NCI-H345 (cell line): ENCODE measurements around the gene DNAJC22.
"Not testable (repeated sequence)": the region's sequence is repeated elsewhere in the genome, so short reads cannot be mapped to it uniquely, and the experiment has no call there.

Experiments used
- DNase-seq: peaks from one replicate; lab custom pipeline; 2025; lab: John Stamatoyannopoulos, UW

Gene DNAJC22

DNA sequence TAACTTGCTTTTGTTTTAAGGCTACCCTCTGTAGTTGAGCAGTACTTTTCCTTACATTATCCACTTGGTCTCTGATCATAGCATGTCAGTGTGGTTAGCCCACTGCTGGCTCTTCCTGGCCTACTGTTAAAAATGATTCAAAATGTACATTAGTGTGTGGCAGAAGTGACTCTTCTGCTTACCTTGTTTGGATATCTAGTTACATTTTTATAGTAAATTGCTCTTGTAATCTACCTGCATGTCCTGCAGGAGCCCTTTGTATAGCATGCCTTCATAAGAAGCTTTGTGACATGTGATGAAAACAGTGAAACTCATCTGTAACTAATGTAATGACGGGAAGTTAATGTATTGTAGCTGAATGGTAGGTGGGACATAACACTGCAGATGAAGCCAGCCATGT is 28.7 kb downstream of the DNAJC22 start:
- no peak for DNase-seq

DNA sequence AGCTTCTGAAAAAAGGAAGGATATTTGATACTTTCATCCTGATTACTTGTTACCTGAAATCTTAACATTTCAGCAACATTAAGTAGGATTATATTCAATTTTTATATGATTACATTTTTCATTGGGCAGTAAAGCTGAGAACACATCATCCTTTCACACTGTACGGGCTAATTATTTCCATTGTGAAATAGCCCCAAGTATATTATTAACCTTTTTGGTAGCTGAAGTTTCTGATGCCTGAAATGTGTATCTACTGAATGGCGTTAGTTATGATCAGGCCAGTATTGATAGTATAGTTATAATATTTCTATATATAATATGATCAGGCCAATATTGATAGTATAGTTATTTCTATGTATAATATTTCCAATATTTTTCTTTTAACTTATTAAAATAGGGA is 30.7 kb downstream of the DNAJC22 start:
- DNase-seq: no peak

DNA sequence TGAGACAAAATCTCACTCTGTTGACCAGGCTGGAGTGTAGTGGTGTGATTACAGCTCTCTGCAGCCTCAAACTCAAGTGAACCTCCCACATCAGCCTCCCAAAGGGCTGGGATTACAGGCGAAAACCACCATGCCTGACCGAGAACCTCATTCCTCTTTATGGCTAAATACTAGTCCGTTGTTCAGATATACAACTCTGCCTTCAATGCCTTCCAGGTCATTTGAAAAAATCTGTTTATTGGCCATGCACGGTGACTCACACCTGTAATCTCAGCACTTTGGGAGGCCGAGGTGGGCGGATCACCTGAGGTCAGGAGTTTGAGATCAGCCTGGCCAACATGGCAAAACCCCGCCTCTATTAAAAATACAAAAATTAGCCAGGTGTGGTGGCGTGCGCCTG is 33.5 kb downstream of the DNAJC22 start:
- DNase-seq: not testable (repeated sequence)

DNA sequence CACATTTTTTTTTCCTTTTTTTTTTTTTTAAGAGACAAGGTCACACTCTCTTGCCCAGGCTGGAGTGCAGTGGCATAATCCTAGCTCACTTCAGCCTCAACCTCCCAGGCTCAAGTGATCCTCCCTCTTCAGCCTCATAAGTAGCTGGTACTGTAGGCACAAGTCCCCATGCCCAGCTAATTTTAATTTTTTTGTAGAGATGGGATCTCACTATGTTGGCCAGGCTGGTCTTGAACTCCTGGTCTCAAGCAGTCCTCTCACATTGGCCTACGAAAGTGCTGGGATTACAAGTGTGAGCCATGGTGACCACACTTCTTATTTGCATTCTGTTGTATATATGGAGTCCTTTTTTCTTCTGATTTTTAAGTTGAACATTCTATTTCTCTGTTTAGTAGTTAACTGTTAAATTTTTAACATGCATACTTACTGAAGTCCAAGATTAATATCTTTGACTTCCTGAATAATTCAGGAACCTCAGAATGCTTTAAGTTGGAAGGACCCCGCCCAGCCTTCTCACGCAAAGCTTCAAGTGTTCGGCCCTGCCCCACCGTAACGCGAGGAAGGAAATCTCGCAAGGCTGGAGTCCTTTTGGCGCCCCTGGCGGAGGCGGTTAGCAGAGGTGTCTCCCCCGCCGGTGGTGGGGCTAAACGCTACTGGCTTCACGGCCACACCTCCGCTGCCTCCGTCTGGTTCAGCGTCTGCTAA is 42.1 kb downstream of the DNAJC22 start:
- no peak for DNase-seq

DNA sequence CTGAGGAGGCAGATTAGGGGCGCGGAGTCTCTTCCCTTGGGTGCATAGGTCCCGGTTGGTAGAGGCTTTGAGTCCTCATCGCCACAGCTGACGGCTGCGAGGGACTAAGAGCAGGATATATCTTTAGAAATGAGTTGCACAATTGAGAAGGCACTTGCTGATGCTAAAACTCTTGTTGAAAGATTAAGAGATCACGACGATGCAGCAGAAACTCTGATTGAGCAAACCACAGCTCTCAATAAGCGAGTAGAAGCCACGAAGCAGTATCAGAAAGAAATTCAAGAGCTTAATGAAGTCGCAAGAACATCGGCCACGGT is 42.7 kb downstream of the DNAJC22 start:
- DNase-seq: no peak

DNA sequence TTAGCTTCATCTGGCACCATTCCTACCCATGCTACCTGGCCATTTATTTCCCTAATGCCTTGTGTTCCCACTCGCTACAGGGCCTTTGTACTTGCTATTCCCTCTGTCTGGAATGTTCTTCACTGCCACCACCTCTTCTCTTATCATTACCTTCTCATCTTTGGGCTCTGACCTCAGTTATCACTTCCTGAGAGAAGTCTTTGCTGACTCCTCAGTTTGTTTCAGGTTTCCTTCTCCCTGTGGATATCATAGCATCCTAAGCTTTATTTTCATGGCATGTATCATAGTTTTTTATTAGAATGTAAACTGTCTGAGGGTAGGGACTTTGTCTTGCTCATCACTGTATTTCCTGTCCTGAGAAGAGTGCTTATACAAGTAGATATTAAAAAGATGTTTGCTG is 50.3 kb downstream of the DNAJC22 start:
- DNase-seq: no peak

DNA sequence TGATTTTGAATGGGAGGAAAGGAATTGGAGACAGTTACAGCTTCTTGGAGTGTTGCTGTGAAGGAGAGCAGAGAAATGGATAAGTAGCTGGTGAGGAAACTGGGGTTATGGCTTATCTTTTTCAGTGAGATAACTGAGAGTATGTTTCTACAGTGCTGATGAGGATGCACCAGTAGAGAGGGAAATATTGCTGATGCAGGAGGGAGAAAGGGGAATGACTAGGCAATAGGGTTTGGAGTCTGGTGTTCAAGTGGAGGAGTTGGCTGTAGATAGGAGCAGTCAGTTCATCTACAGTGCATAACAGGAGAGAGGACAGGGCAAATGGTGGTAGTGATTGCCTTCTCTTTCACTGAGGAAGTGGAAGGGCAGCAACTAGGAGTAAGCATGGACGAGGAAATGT is 53.6 kb downstream of the DNAJC22 start:
- DNase-seq: no peak
